Keratinocyte (primary cell): ENCODE measurements around the gene GAN. TPM values are rescaled to one million over a fixed set of nuclear protein-coding genes. Genes with fewer than 3 reads are reported as not detected.

Source experiments
- DNase-seq: peaks from one replicate; pipeline ENCODE4 v3.0.0-alpha.2; 2011; ENCODE audit warnings: low read depth, missing footprints, low spot score
- FAIRE-seq: peaks from 2 replicates; lab custom pipeline; 2011; peaks lifted over from hg19 to GRCh38; lab: Jason Lieb, UNC
- H2AFZ ChIP-seq: 2 replicates; pipeline ENCODE4 v1.6.0; 2012; ENCODE audit warnings: low read length, control low read depth, inconsistent platforms; ENCODE audit not compliant: control insufficient read depth
- H3K27ac ChIP-seq: 2 replicates; pipeline ENCODE4 v1.5.1; 2011; ENCODE audit warnings: low read length; ENCODE audit not compliant: control insufficient read depth, insufficient read depth
- H3K27me3 ChIP-seq: 3 replicates; pipeline ENCODE4 v1.6.0; 2011; ENCODE audit warnings: low read length; ENCODE audit not compliant: control insufficient read depth, insufficient read depth; ENCODE audit errors: extremely low read depth
- H3K36me3 ChIP-seq, 2 experiments: 2 replicates in 1 of 2; 3 replicates in 1 of 2; pipeline ENCODE4 v1.5.1; 2011; ENCODE audit warnings: low read length in 2 of 2, mild to moderate bottlenecking in 1 of 2; ENCODE audit not compliant: control insufficient read depth in 2 of 2, insufficient read depth in 2 of 2; ENCODE audit errors: extremely low read depth in 1 of 2
- H3K4me1 ChIP-seq: 3 replicates; pipeline ENCODE4 v1.5.1; 2011; ENCODE audit warnings: low read length; ENCODE audit not compliant: control insufficient read depth, insufficient read depth; ENCODE audit errors: extremely low read depth
- H3K4me2 ChIP-seq: 3 replicates; pipeline ENCODE4 v1.6.0; 2011; ENCODE audit warnings: low read depth, low read length; ENCODE audit not compliant: control insufficient read depth, insufficient read depth; ENCODE audit errors: extremely low read depth
- H3K4me3 ChIP-seq, 3 experiments: fragments of 200-600 bp in 1 of 3; sonication (generic) in 1 of 3; 2 replicates in 2 of 3; 3 replicates in 1 of 3; pipeline ENCODE4 v1.5.1; 2011 to 2016; ENCODE audit warnings: low read length in 3 of 3, mild to moderate bottlenecking in 3 of 3, control low read depth in 2 of 3, inconsistent platforms in 1 of 3, low read depth in 1 of 3, mixed read lengths in 1 of 3, mixed run types in 1 of 3, moderate library complexity in 1 of 3; ENCODE audit not compliant: control insufficient read depth in 2 of 3, insufficient read depth in 2 of 3; ENCODE audit errors: extremely low read depth in 1 of 3
- H3K79me2 ChIP-seq: 2 replicates; pipeline ENCODE4 v1.6.0; 2012; ENCODE audit warnings: low read length; ENCODE audit not compliant: control insufficient read depth, insufficient read depth
- H3K9ac ChIP-seq: 3 replicates; pipeline ENCODE4 v1.6.0; 2011; ENCODE audit warnings: low read length; ENCODE audit not compliant: control insufficient read depth, insufficient read depth; ENCODE audit errors: extremely low read depth
- H3K9me1 ChIP-seq: 3 replicates; pipeline ENCODE4 v1.6.0; 2011; ENCODE audit warnings: low read length; ENCODE audit not compliant: control insufficient read depth, insufficient read depth; ENCODE audit errors: extremely low read depth
- H3K9me3 ChIP-seq: 2 replicates; pipeline ENCODE4 v1.5.1; 2012; ENCODE audit warnings: low read depth, low read length; ENCODE audit not compliant: control insufficient read depth
- H4K20me1 ChIP-seq: 3 replicates; pipeline ENCODE4 v1.6.0; 2011; ENCODE audit warnings: low read length; ENCODE audit not compliant: control insufficient read depth, insufficient read depth; ENCODE audit errors: extremely low read depth
- EZH2 ChIP-seq: IDR thresholded peaks from one replicate; pipeline ENCODE4 v1.6.1; 2012; ENCODE audit warnings: inconsistent platforms, mild to moderate bottlenecking, low read length, moderate library complexity
- dilution Hi-C: fragments of 300-500 bp; cut with MboI; formaldehyde crosslinking; loops from one replicate; pipeline ENCODE4 v1.7.0; 2020; ENCODE audit warnings: low sequenced_read_pairs; ENCODE audit not compliant: extremely low pct_ligation_motif_present
- polyA plus RNA-seq, 5 experiments: library from polyadenylated mRNA; depleted of rRNA in 3 of 5; stranded (reverse) in 3 of 5; stranded (forward) in 1 of 5; unstranded in 1 of 5; fragments of >200 nt; gene quantifications; 1 replicate in 1 of 5; 2 replicates in 3 of 5; 3 replicates in 1 of 5; pipeline versions ENCODE4 v1.2.1 to v1.2.3, GENCODE V29; 2011 to 2012; ENCODE audit warnings: missing spikeins in 2 of 5, low read depth in 1 of 5, low replicate concordance in 1 of 5
- TF ChIP-seq, protein P1 (sequence below), 3 experiments: IDR thresholded peaks in 1 of 3; conservative IDR thresholded peaks in 1 of 3; optimal IDR thresholded peaks in 1 of 3; 2 replicates in 2 of 3; 3 replicates in 1 of 3; pipeline versions ENCODE3 to v1.5.1; 2011; ENCODE audit warnings: low read length in 3 of 3, mild to moderate bottlenecking in 3 of 3, moderate library complexity in 2 of 3, control low read depth in 1 of 3, inconsistent platforms in 1 of 3; ENCODE audit not compliant: insufficient read depth in 2 of 3; ENCODE audit errors: extremely low read depth in 1 of 3

Gene GAN
- polyA plus RNA-seq, 1 donor (not counting 4 experiments of a cell fraction or from before 2014, with no cell fraction given): 6.5 TPM

- Histone ChIP-seq H3K27ac (no peak overlapping the region), H3K4me1 (peaks cover 4% of the 10 kb centered on the region), H3K9ac (no peak overlapping the region), H3K27me3 (no peaks in the 10 kb centered on the region), H3K4me3 (no peak overlapping the region), H3K9me3 (no peaks in the 10 kb centered on the region), H3K9me1 (no peaks in the 10 kb centered on the region), H3K79me2 (no peaks in the 10 kb centered on the region), H4K20me1 (no peaks in the 10 kb centered on the region), H3K4me2 (no peak overlapping the region), H3K36me3 (peaks cover 16 to 26% of the 10 kb centered on the region in 2 experiments), H2AFZ (no peak overlapping the region)
- no peak for FAIRE-seq
- DNase-seq: no peak
- dilution Hi-C loops: no loop called here
- no peak for TF ChIP-seq EZH2
- TF ChIP-seq, protein P1, sequence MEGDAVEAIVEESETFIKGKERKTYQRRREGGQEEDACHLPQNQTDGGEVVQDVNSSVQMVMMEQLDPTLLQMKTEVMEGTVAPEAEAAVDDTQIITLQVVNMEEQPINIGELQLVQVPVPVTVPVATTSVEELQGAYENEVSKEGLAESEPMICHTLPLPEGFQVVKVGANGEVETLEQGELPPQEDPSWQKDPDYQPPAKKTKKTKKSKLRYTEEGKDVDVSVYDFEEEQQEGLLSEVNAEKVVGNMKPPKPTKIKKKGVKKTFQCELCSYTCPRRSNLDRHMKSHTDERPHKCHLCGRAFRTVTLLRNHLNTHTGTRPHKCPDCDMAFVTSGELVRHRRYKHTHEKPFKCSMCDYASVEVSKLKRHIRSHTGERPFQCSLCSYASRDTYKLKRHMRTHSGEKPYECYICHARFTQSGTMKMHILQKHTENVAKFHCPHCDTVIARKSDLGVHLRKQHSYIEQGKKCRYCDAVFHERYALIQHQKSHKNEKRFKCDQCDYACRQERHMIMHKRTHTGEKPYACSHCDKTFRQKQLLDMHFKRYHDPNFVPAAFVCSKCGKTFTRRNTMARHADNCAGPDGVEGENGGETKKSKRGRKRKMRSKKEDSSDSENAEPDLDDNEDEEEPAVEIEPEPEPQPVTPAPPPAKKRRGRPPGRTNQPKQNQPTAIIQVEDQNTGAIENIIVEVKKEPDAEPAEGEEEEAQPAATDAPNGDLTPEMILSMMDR (optimal IDR thresholded peaks at IDR 0.05 in 1 of 3, IDR thresholded peaks at IDR 0.05 in 1 of 3, conservative IDR thresholded peaks at IDR 0.05 in 1 of 3; ENCODE audit: extremely low read depth in 1 of 3, insufficient read depth in 2 of 3, low read length in 3 of 3): no peak
These were observed 53.1 kb downstream of the GAN start for GRCh38 chr16:81367821-81368220.

DNA sequence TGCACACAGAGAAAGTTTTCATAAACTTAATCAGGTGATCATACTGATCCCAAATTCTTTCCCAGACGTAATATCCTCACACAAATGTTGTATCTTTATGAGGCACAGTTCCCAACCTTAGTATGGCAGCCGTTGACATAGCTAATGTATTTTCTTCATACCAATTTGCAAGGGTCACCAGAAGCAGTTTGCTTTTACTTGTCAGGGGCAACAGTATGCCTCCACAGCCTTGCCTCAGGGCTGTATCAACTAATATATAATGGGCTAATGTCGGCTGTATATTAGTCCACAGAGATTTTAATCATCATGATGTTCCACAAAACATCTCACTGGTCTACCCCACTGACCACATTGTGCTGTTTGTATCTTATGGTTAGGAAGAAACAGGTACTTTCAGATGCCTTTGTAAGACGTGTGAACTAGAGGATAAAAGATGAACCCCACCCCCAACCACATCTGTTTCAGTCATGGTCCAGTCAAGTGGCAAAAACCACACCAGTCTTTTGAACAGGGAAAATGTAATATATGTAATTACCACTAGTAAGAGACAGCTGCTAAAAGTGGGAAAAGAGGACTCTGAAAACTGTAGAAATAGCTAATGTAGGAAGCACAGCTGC, 55.2 kb downstream of the GAN start:
- no peak overlapping the region for H3K9ac ChIP-seq
- no peaks in the 10 kb centered on the region for H3K79me2 ChIP-seq
- TF ChIP-seq, protein P1 (optimal IDR thresholded peaks at IDR 0.05 in 1 of 3, IDR thresholded peaks at IDR 0.05 in 1 of 3, conservative IDR thresholded peaks at IDR 0.05 in 1 of 3; ENCODE audit: extremely low read depth in 1 of 3, insufficient read depth in 2 of 3, low read length in 3 of 3): no peak
- DNase-seq (no peak), FAIRE-seq (no peak)
- H3K4me1 ChIP-seq: peaks cover 4% of the 10 kb centered on the region
- H4K20me1 ChIP-seq: no peaks in the 10 kb centered on the region
- peaks cover 9 to 19% of the 10 kb centered on the region in 2 experiments for H3K36me3 ChIP-seq
- no peaks in the 10 kb centered on the region for H3K9me1 ChIP-seq
- H3K4me2 ChIP-seq: no peak overlapping the region
- H3K4me3 ChIP-seq: no peak overlapping the region
- dilution Hi-C loops: no loop called here
- H3K27ac ChIP-seq: no peak overlapping the region
- no peaks in the 10 kb centered on the region for H3K9me3 ChIP-seq
- no peak overlapping the region for H2AFZ ChIP-seq
- no peaks in the 10 kb centered on the region for H3K27me3 ChIP-seq
